Mucosa of stomach (tissue), 1 donor: Measurements from ENCODE around the gene TXNDC5.

Source experiments
- H3K27me3 ChIP-seq: one replicate; pipeline ENCODE4 v1.7.0; 2013; ENCODE audit warnings: mild to moderate bottlenecking, low read length; ENCODE audit not compliant: control insufficient read depth, insufficient read depth
- H3K36me3 ChIP-seq: one replicate; pipeline ENCODE4 v1.7.0; 2013; ENCODE audit warnings: low read length; ENCODE audit not compliant: control insufficient read depth, insufficient read depth
- H3K4me1 ChIP-seq: one replicate; pipeline ENCODE4 v1.7.0; 2013; ENCODE audit warnings: mild to moderate bottlenecking, low read length; ENCODE audit not compliant: control insufficient read depth, insufficient read depth
- H3K4me3 ChIP-seq: one replicate; pipeline ENCODE4 v1.7.0; 2013; ENCODE audit warnings: low read length
- H3K9ac ChIP-seq: one replicate; pipeline ENCODE4 v1.7.0; 2013; ENCODE audit warnings: mild to moderate bottlenecking, low read length, moderate library complexity
- H3K9me3 ChIP-seq: one replicate; pipeline ENCODE4 v1.7.0; 2013; ENCODE audit warnings: mild to moderate bottlenecking, low read length, moderate library complexity; ENCODE audit not compliant: control insufficient read depth
- donor health status: Pancreatic carcinoma.

Gene TXNDC5

GRCh38 chr6:7924867-7925266 is 14.3 kb upstream of the TXNDC5 start:
- Histone ChIP-seq H3K27me3 (no peaks in the 10 kb centered on the region), H3K4me3 (no peak overlapping the region), H3K4me1 (peaks cover 8% of the 10 kb centered on the region), H3K36me3 (no peaks in the 10 kb centered on the region), H3K9me3 (no peaks in the 10 kb centered on the region), H3K9ac (no peak overlapping the region)

- H3K9me3 ChIP-seq = no peaks in the 10 kb centered on the region
- no peak overlapping the region for H3K4me3 ChIP-seq
- peaks cover 8% of the 10 kb centered on the region for H3K4me1 ChIP-seq
- no peak overlapping the region for H3K9ac ChIP-seq
- H3K36me3 ChIP-seq = no peaks in the 10 kb centered on the region
- H3K27me3 ChIP-seq = no peaks in the 10 kb centered on the region
These were observed 12.0 kb upstream of the TXNDC5 start for GRCh38 chr6:7922596-7922995.

- H3K9ac ChIP-seq = no peak overlapping the region
- H3K4me1 ChIP-seq = peaks cover 8% of the 10 kb centered on the region
- no peaks in the 10 kb centered on the region for H3K27me3 ChIP-seq
- no peaks in the 10 kb centered on the region for H3K36me3 ChIP-seq
- H3K9me3 ChIP-seq = no peaks in the 10 kb centered on the region
- no peak overlapping the region for H3K4me3 ChIP-seq
These were observed 11.1 kb upstream of the TXNDC5 start for GRCh38 chr6:7921632-7922092.

- Histone ChIP-seq H3K36me3 (no peaks in the 10 kb centered on the region), H3K27me3 (no peaks in the 10 kb centered on the region), H3K4me1 (peaks cover 8% of the 10 kb centered on the region), H3K9me3 (no peaks in the 10 kb centered on the region), H3K4me3 (no peak overlapping the region), H3K9ac (no peak overlapping the region)
These were observed 10.5 kb upstream of the TXNDC5 start for GRCh38 chr6:7921046-7921445.

GRCh38 chr6:7920425-7920824 is 9.8 kb upstream of the TXNDC5 start:
- H3K9me3 ChIP-seq = no peaks in the 10 kb centered on the region
- H3K9ac ChIP-seq = no peak overlapping the region
- no peaks in the 10 kb centered on the region for H3K36me3 ChIP-seq
- H3K4me1 ChIP-seq = peaks cover 8% of the 10 kb centered on the region
- H3K27me3 ChIP-seq = no peaks in the 10 kb centered on the region
- H3K4me3 ChIP-seq = no peak overlapping the region

GRCh38 chr6:7919871-7920270 is 9.3 kb upstream of the TXNDC5 start:
- peaks cover 8% of the 10 kb centered on the region for H3K4me1 ChIP-seq
- H3K36me3 ChIP-seq = no peaks in the 10 kb centered on the region
- H3K9ac ChIP-seq = no peak overlapping the region
- no peaks in the 10 kb centered on the region for H3K9me3 ChIP-seq
- H3K27me3 ChIP-seq = no peaks in the 10 kb centered on the region
- H3K4me3 ChIP-seq = no peak overlapping the region

- Histone ChIP-seq H3K4me3 (no peak overlapping the region), H3K4me1 (peaks cover 8% of the 10 kb centered on the region), H3K9me3 (no peaks in the 10 kb centered on the region), H3K36me3 (no peaks in the 10 kb centered on the region), H3K27me3 (no peaks in the 10 kb centered on the region), H3K9ac (no peak overlapping the region)
These were observed 7.8 kb upstream of the TXNDC5 start for GRCh38 chr6:7918403-7918802.

- H3K36me3 ChIP-seq = no peaks in the 10 kb centered on the region
These were observed 7.1 kb upstream of the TXNDC5 start for GRCh38 chr6:7917729-7918128.

GRCh38 chr6:7916959-7917358 is 6.4 kb upstream of the TXNDC5 start:
- H3K4me3 ChIP-seq = no peak overlapping the region
- no peak overlapping the region for H3K9ac ChIP-seq
- H3K36me3 ChIP-seq = no peaks in the 10 kb centered on the region
- peaks cover 8% of the 10 kb centered on the region for H3K4me1 ChIP-seq
- no peaks in the 10 kb centered on the region for H3K27me3 ChIP-seq
- H3K9me3 ChIP-seq = no peaks in the 10 kb centered on the region

More at GRCh38 chr6:7917729-7918128, 7.1 kb upstream of the TXNDC5 start:
- H3K4me1 ChIP-seq = peaks cover 8% of the 10 kb centered on the region
- H3K9me3 ChIP-seq = no peaks in the 10 kb centered on the region
- no peak overlapping the region for H3K9ac ChIP-seq
- H3K27me3 ChIP-seq = no peaks in the 10 kb centered on the region
- no peak overlapping the region for H3K4me3 ChIP-seq

GRCh38 chr6:7914991-7915789 is 4.6 kb upstream of the TXNDC5 start:
- Histone ChIP-seq H3K36me3 (no peaks in the 10 kb centered on the region), H3K4me1 (no peaks in the 10 kb centered on the region), H3K4me3 (no peak overlapping the region), H3K9me3 (no peaks in the 10 kb centered on the region), H3K27me3 (no peaks in the 10 kb centered on the region), H3K9ac (no peak overlapping the region)

GRCh38 chr6:7914311-7914710 is 3.7 kb upstream of the TXNDC5 start:
- H3K27me3 ChIP-seq = no peaks in the 10 kb centered on the region
- no peaks in the 10 kb centered on the region for H3K36me3 ChIP-seq
- H3K9me3 ChIP-seq = no peaks in the 10 kb centered on the region
- H3K4me3 ChIP-seq = no peak overlapping the region
- no peak overlapping the region for H3K9ac ChIP-seq
- H3K4me1 ChIP-seq = peaks cover 4% of the 10 kb centered on the region

GRCh38 chr6:7912736-7913517 is 2.3 kb upstream of the TXNDC5 start:
- H3K9me3 ChIP-seq = no peaks in the 10 kb centered on the region
- H3K9ac ChIP-seq = no peak overlapping the region
- peaks cover 17% of the 10 kb centered on the region for H3K4me1 ChIP-seq
- H3K27me3 ChIP-seq = no peaks in the 10 kb centered on the region
- H3K36me3 ChIP-seq = no peaks in the 10 kb centered on the region
- no peak overlapping the region for H3K4me3 ChIP-seq
